GM12875 (cell line): ENCODE measurements around the gene RANBP9.

Source experiments
- H3K4me3 ChIP-seq: one replicate; pipeline ENCODE4 v1.5.1; 2011; ENCODE audit warnings: low read depth, low read length, control low read depth
- CTCF ChIP-seq: IDR thresholded peaks from 2 replicates; pipeline ENCODE4 v1.5.1; 2011; ENCODE audit warnings: low read depth, mild to moderate bottlenecking, control low read depth, inconsistent platforms, low read length, moderate library complexity, borderline replicate concordance; ENCODE audit not compliant: insufficient read depth

RANBP9 gene

DNA sequence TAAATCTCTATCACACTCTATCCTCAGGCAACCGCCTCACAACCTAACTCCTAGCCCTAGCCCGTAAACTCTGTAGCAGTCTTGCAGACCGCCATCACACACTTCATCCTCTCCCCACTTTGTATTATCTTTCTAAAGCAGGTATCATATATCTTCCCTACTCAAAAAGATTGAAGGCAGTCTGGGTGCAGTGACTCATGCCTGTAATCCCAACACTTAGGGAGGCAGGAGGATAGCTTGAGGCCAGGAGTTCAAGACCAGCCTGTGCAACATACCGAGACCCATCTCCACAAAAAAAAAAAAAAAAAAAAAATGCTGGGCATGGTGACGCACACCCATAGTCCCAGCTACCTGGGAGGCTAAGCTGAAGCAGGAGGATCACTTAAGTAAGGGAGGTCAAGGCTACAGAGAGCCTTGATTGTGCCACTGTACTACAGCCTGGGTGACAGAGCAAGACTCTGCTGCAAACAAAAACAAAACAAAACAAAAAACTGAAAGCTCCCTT, 22.9 kb downstream of the RANBP9 start:
- TF ChIP-seq CTCF: no peak

GRCh38 chr6:13687917-13688351, 23.7 kb downstream of the RANBP9 start:
- TF ChIP-seq CTCF: no peak
- no peak overlapping the region for H3K4me3 ChIP-seq

More for the DNA sequence above, 22.9 kb downstream of the RANBP9 start:
- H3K4me3 ChIP-seq: no peak overlapping the region

GRCh38 chr6:13684855-13685254, 26.8 kb downstream of the RANBP9 start:
- no peak for TF ChIP-seq CTCF
- H3K4me3 ChIP-seq: no peak overlapping the region

DNA sequence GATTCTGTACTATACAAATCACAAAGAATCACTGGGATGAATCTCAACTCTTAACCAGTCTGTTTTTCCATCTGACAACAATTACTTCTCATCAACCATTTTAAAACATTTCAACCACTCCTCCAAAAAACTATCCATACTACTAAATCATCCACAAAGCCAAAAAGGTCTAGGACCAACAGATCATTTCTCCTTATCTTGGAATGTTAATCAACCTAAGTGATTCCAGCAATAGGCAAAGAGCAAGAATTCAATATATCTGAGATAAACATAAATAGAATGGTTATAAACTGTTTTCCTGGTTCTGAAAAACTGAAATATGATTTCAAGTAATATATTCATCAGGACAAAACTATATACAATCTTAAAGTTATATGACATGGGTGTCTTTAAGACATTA, 28.6 kb downstream of the RANBP9 start:
- TF ChIP-seq CTCF: no peak
- no peak overlapping the region for H3K4me3 ChIP-seq

DNA sequence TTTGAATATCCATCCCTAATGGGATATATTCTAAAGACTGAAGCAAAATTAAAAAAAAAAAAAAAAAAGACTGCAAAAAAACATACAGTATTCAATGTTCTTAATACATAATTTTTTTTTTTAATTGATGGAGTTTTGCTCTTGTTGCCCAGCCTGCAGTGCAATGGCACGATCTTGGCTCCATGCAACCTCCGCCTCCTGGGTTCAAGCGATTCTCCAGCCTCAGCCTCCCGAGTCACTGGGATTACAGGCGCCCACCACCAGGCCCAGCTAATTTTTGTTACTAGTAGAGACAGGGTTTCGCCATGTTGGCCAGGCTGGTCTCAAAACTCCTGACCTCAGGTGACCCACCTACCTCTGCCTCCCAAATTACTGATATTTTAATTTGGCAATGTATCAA, 29.3 kb downstream of the RANBP9 start:
- no peak overlapping the region for H3K4me3 ChIP-seq
- TF ChIP-seq CTCF: no peak

GRCh38 chr6:13681305-13682061, 30.2 kb downstream of the RANBP9 start:
- no peak for TF ChIP-seq CTCF
- no peak overlapping the region for H3K4me3 ChIP-seq

GRCh38 chr6:13680448-13680968, 31.1 kb downstream of the RANBP9 start:
- no peak for TF ChIP-seq CTCF
- no peak overlapping the region for H3K4me3 ChIP-seq
